Measurements from ENCODE around the gene DHRS7B. TPM values are rescaled to one million over a fixed set of nuclear protein-coding genes. Genes with fewer than 3 reads are reported as not detected.

The DHRS7B gene
- total RNA-seq, 1 donor = 15.2 TPM

GRCh38 chr17:21169496-21169895 is 42.7 kb downstream of the DHRS7B start:
- Histone ChIP-seq H3K79me2 (ENCODE audit: insufficient read depth, low read length) (peaks cover 18% of the 10 kb centered on the region), H3K36me3 (ENCODE audit: insufficient read depth, low read length) (no peaks in the 10 kb centered on the region), H3K4me3 (ENCODE audit: insufficient read depth, low read length) (no peak overlapping the region), H3K27me3 (ENCODE audit: insufficient read depth, low read length) (no peaks in the 10 kb centered on the region), H3K9me3 (ENCODE audit: low read depth, low read length) (no peaks in the 10 kb centered on the region), H2AFZ (ENCODE audit: low read length) (no peak overlapping the region), H4K20me1 (ENCODE audit: insufficient read depth, low read length) (no peaks in the 10 kb centered on the region), H3K4me1 (ENCODE audit: insufficient read depth, low read length) (peaks cover 30% of the 10 kb centered on the region), H3K27ac (ENCODE audit: low read depth, low read length) (no peak overlapping the region), H3K4me2 (ENCODE audit: insufficient read depth, low read length) (no peak overlapping the region)
- no peak for DNase-seq (ENCODE audit: insufficient read length, low spot score, missing footprints)
- TF ChIP-seq CTCF (IDR thresholded peaks at IDR 0.05; ENCODE audit: extremely low read depth, low read depth, low read length) = no peak

DNA sequence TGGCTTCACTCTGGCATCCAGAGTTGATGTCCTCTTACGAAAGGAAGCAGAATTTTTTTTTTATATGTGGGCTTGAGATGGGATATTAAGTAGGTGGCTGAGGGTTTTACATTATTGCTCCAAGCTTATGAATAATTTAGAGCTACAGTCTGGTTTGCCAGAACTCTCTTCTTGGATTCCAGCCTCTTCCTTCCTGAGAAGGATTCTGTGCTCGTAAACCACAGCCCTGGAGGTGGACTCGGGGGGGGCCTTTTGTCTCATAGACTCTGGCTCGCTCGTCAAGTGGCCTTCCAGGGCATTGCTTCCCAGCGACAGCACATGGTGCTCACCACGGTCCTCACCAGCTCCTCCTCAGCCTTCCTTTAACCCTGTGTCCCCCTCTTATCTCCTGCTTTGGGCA is 44.0 kb downstream of the DHRS7B start:
- no peak for TF ChIP-seq CTCF (IDR thresholded peaks at IDR 0.05; ENCODE audit: extremely low read depth, low read depth, low read length)
- H4K20me1 ChIP-seq (ENCODE audit: insufficient read depth, low read length) = no peaks in the 10 kb centered on the region
- H3K9me3 ChIP-seq (ENCODE audit: low read depth, low read length) = no peaks in the 10 kb centered on the region
- no peak overlapping the region for H3K27ac ChIP-seq (ENCODE audit: low read depth, low read length)
- H3K4me1 ChIP-seq (ENCODE audit: insufficient read depth, low read length) = peaks cover 27% of the 10 kb centered on the region
- no peak overlapping the region for H3K4me2 ChIP-seq (ENCODE audit: insufficient read depth, low read length)
- DNase-seq (ENCODE audit: insufficient read length, low spot score, missing footprints) = no peak
- peaks cover 13% of the 10 kb centered on the region for H3K79me2 ChIP-seq (ENCODE audit: insufficient read depth, low read length)
- H2AFZ ChIP-seq (ENCODE audit: low read length) = no peak overlapping the region
- H3K36me3 ChIP-seq (ENCODE audit: insufficient read depth, low read length) = no peaks in the 10 kb centered on the region
- no peak overlapping the region for H3K4me3 ChIP-seq (ENCODE audit: insufficient read depth, low read length)
- H3K27me3 ChIP-seq (ENCODE audit: insufficient read depth, low read length) = no peaks in the 10 kb centered on the region

DNA sequence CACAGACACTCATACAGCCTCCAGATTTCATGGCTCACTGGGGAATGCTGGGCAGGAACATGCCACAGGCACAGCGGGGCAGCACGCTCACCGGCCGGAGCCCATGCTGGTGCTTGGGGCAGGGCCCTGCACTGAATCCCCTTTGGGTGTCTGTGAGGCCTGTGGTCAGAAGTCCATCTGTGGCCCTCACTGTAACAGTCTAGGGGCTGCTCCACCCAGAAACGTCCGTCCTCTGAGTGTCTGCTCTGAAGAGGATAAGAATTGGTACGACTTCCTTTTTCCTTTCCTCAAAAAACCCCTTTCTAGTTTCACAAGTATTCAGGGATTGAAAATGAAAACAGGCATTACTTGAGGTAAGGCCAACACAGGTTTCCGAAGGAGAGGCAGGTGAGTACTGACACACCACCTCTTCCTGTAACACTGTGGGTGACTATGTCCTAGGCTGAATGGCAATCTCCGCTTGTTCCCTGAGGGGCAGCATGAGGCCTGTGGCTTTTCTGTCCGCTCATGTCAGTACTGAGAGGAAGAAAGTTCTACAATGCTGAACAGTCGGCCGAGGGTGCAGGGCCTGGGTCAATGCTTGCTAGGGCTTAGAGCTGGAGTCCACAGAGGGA is 44.7 kb downstream of the DHRS7B start:
- Histone ChIP-seq H3K9me3 (ENCODE audit: low read depth, low read length) (no peaks in the 10 kb centered on the region), H3K27me3 (ENCODE audit: insufficient read depth, low read length) (no peaks in the 10 kb centered on the region), H3K4me3 (ENCODE audit: insufficient read depth, low read length) (no peak overlapping the region), H3K36me3 (ENCODE audit: insufficient read depth, low read length) (no peaks in the 10 kb centered on the region), H3K27ac (ENCODE audit: low read depth, low read length) (no peak overlapping the region), H2AFZ (ENCODE audit: low read length) (no peak overlapping the region), H3K79me2 (ENCODE audit: insufficient read depth, low read length) (peaks cover 13% of the 10 kb centered on the region), H4K20me1 (ENCODE audit: insufficient read depth, low read length) (no peaks in the 10 kb centered on the region), H3K4me1 (ENCODE audit: insufficient read depth, low read length) (peaks cover 21% of the 10 kb centered on the region), H3K4me2 (ENCODE audit: insufficient read depth, low read length) (no peak overlapping the region)
- DNase-seq (ENCODE audit: insufficient read length, low spot score, missing footprints) = peak; percentile 56
- TF ChIP-seq CTCF (IDR thresholded peaks at IDR 0.05; ENCODE audit: extremely low read depth, low read depth, low read length) = no peak

- Histone ChIP-seq H2AFZ (ENCODE audit: low read length) (no peak overlapping the region), H3K36me3 (ENCODE audit: insufficient read depth, low read length) (no peaks in the 10 kb centered on the region), H4K20me1 (ENCODE audit: insufficient read depth, low read length) (no peaks in the 10 kb centered on the region), H3K9me3 (ENCODE audit: low read depth, low read length) (no peaks in the 10 kb centered on the region), H3K27me3 (ENCODE audit: insufficient read depth, low read length) (no peaks in the 10 kb centered on the region), H3K4me3 (ENCODE audit: insufficient read depth, low read length) (no peak overlapping the region), H3K79me2 (ENCODE audit: insufficient read depth, low read length) (peaks cover 13% of the 10 kb centered on the region), H3K4me1 (ENCODE audit: insufficient read depth, low read length) (peaks cover 15% of the 10 kb centered on the region), H3K4me2 (ENCODE audit: insufficient read depth, low read length) (no peak overlapping the region), H3K27ac (ENCODE audit: low read depth, low read length) (no peak overlapping the region)
- no peak for TF ChIP-seq CTCF (IDR thresholded peaks at IDR 0.05; ENCODE audit: extremely low read depth, low read depth, low read length)
- DNase-seq (ENCODE audit: insufficient read length, low spot score, missing footprints) = no peak
Measured at GRCh38 chr17:21171970-21172510, 45.3 kb downstream of the DHRS7B start.
